ENCODE results near the gene KLRG1.

KLRG1 gene

GRCh38 chr12:9043766-9044165, 54.4 kb downstream of the KLRG1 start:
- no peaks in the 10 kb centered on the region for H3K27me3 ChIP-seq (ENCODE audit: low read depth, low read length)
- no peaks in the 10 kb centered on the region for H3K9me3 ChIP-seq (ENCODE audit: control insufficient read depth in 1 of 2, low read length in 2 of 2)
- peaks cover 0 to 3% of the 10 kb centered on the region in 2 donors for H3K4me1 ChIP-seq (ENCODE audit: control insufficient read depth in 1 of 2, insufficient read depth in 2 of 2, low read length in 2 of 2)
- no peak overlapping the region for H3K4me3 ChIP-seq (ENCODE audit: low read depth in 1 of 2, low read length in 2 of 2)
- no peaks in the 10 kb centered on the region for H3K36me3 ChIP-seq (ENCODE audit: control insufficient read depth in 1 of 2, insufficient read depth in 2 of 2, low read length in 2 of 2)
- H3K27ac ChIP-seq (ENCODE audit: low read length): no peak overlapping the region

- H3K4me3 ChIP-seq (ENCODE audit: low read depth in 1 of 2, low read length in 2 of 2): no peak overlapping the region
- H3K27ac ChIP-seq (ENCODE audit: low read length): no peak overlapping the region
- no peaks in the 10 kb centered on the region for H3K36me3 ChIP-seq (ENCODE audit: control insufficient read depth in 1 of 2, insufficient read depth in 2 of 2, low read length in 2 of 2)
- no peaks in the 10 kb centered on the region for H3K27me3 ChIP-seq (ENCODE audit: low read depth, low read length)
- no peaks in the 10 kb centered on the region for H3K4me1 ChIP-seq (ENCODE audit: control insufficient read depth in 1 of 2, insufficient read depth in 2 of 2, low read length in 2 of 2)
- no peaks in the 10 kb centered on the region for H3K9me3 ChIP-seq (ENCODE audit: control insufficient read depth in 1 of 2, low read length in 2 of 2)
Measured at GRCh38 chr12:9047105-9047504, 57.8 kb downstream of the KLRG1 start.

GRCh38 chr12:9048930-9049329, 59.6 kb downstream of the KLRG1 start:
- Histone ChIP-seq H3K27me3 (ENCODE audit: low read depth, low read length) (no peaks in the 10 kb centered on the region), H3K4me3 (ENCODE audit: low read depth in 1 of 2, low read length in 2 of 2) (no peak overlapping the region), H3K27ac (ENCODE audit: low read length) (no peak overlapping the region), H3K36me3 (ENCODE audit: control insufficient read depth in 1 of 2, insufficient read depth in 2 of 2, low read length in 2 of 2) (no peaks in the 10 kb centered on the region), H3K9me3 (ENCODE audit: control insufficient read depth in 1 of 2, low read length in 2 of 2) (no peaks in the 10 kb centered on the region), H3K4me1 (ENCODE audit: control insufficient read depth in 1 of 2, insufficient read depth in 2 of 2, low read length in 2 of 2) (no peaks in the 10 kb centered on the region)

GRCh38 chr12:9049520-9050133, 60.3 kb downstream of the KLRG1 start:
- no peaks in the 10 kb centered on the region for H3K36me3 ChIP-seq (ENCODE audit: control insufficient read depth in 1 of 2, insufficient read depth in 2 of 2, low read length in 2 of 2)
- no peaks in the 10 kb centered on the region for H3K27me3 ChIP-seq (ENCODE audit: low read depth, low read length)
- H3K4me3 ChIP-seq (ENCODE audit: low read depth in 1 of 2, low read length in 2 of 2): no peak overlapping the region
- no peaks in the 10 kb centered on the region for H3K9me3 ChIP-seq (ENCODE audit: control insufficient read depth in 1 of 2, low read length in 2 of 2)
- no peaks in the 10 kb centered on the region for H3K4me1 ChIP-seq (ENCODE audit: control insufficient read depth in 1 of 2, insufficient read depth in 2 of 2, low read length in 2 of 2)
- no peak overlapping the region for H3K27ac ChIP-seq (ENCODE audit: low read length)

GRCh38 chr12:9050521-9051157, 61.3 kb downstream of the KLRG1 start:
- no peaks in the 10 kb centered on the region for H3K27me3 ChIP-seq (ENCODE audit: low read depth, low read length)
- no peaks in the 10 kb centered on the region for H3K36me3 ChIP-seq (ENCODE audit: control insufficient read depth in 1 of 2, insufficient read depth in 2 of 2, low read length in 2 of 2)
- no peak overlapping the region for H3K4me3 ChIP-seq (ENCODE audit: low read depth in 1 of 2, low read length in 2 of 2)
- H3K27ac ChIP-seq (ENCODE audit: low read length): no peak overlapping the region
- no peaks in the 10 kb centered on the region for H3K9me3 ChIP-seq (ENCODE audit: control insufficient read depth in 1 of 2, low read length in 2 of 2)
- no peaks in the 10 kb centered on the region for H3K4me1 ChIP-seq (ENCODE audit: control insufficient read depth in 1 of 2, insufficient read depth in 2 of 2, low read length in 2 of 2)

- H3K36me3 ChIP-seq (ENCODE audit: control insufficient read depth in 1 of 2, insufficient read depth in 2 of 2, low read length in 2 of 2): no peaks in the 10 kb centered on the region
- no peak overlapping the region for H3K4me3 ChIP-seq (ENCODE audit: low read depth in 1 of 2, low read length in 2 of 2)
- no peaks in the 10 kb centered on the region for H3K27me3 ChIP-seq (ENCODE audit: low read depth, low read length)
- no peaks in the 10 kb centered on the region for H3K9me3 ChIP-seq (ENCODE audit: control insufficient read depth in 1 of 2, low read length in 2 of 2)
- H3K27ac ChIP-seq (ENCODE audit: low read length): no peak overlapping the region
- no peaks in the 10 kb centered on the region for H3K4me1 ChIP-seq (ENCODE audit: control insufficient read depth in 1 of 2, insufficient read depth in 2 of 2, low read length in 2 of 2)
Measured at GRCh38 chr12:9051158-9051550, 61.8 kb downstream of the KLRG1 start.

GRCh38 chr12:9052610-9053009, 63.3 kb downstream of the KLRG1 start:
- Histone ChIP-seq H3K9me3 (ENCODE audit: control insufficient read depth in 1 of 2, low read length in 2 of 2) (no peaks in the 10 kb centered on the region), H3K4me3 (ENCODE audit: low read depth in 1 of 2, low read length in 2 of 2) (no peak overlapping the region), H3K27ac (ENCODE audit: low read length) (no peak overlapping the region), H3K36me3 (ENCODE audit: control insufficient read depth in 1 of 2, insufficient read depth in 2 of 2, low read length in 2 of 2) (no peaks in the 10 kb centered on the region), H3K4me1 (ENCODE audit: control insufficient read depth in 1 of 2, insufficient read depth in 2 of 2, low read length in 2 of 2) (no peaks in the 10 kb centered on the region), H3K27me3 (ENCODE audit: low read depth, low read length) (no peaks in the 10 kb centered on the region)
